ENCODE measurements around the gene DPEP1. TPM values are rescaled to one million over a fixed set of nuclear protein-coding genes. Genes with fewer than 3 reads are reported as not detected.
A peak's percentile ranks its signal among the peaks of the same experiment; 100 is the strongest.

Gene DPEP1
- not detected for total RNA-seq
- not detected for polyA plus RNA-seq

DNA sequence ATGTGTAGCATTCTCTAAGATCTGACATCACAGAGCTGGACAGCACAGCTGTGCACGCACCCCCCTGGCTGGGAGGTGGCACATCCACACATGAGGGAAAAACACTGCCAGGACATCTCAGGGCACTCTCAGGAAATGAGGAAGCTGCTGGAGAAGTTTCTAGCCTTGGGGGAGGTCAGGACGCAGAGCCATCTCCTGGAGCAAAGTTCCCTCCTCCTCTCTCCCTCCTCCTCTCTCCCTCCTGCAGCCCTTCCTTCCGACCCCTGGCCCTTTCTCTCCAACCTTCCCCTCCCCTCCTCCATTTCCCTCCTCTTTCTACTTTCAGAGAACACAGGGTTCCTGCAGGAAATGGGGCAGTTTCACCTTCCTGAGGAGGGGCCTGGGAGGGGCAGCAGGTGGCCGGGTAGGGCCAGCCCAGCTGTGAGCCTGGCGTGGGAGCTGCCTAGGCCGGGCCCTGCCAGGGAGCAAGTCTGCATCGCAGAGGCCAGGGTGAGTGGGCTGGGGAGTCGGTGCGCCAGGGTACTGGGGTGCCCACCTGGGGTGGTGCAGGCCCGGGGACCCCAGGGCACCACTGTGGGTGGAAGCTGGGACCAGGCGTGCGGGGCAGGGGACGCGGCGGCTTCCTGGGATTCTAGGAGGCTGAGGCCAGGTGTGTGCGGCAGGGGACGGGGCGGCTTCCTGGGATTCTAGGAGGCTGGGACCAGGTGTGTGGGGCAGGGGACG is at the start of gene DPEP1:
DPEP1 (plus strand) TSS at position 412 of the 723 bp plus-strand sequence. CDS start 16,769 bp downstream, outside the sequence.
- H3K27me3 Mint-ChIP-seq: peaks cover 3 to 6% of the 10 kb centered on the region in 2 donors
- CTCF ChIA-PET: no interaction called here
- no peak within 1 kb of the TSS for H3K4me3 Mint-ChIP-seq
- peaks cover 10 to 15% (median 13%) of the 10 kb centered on the region in 3 donors for H3K4me1 Mint-ChIP-seq
- Histone ChIP-seq H3K4me3 (ENCODE audit: low read length) (no peak within 1 kb of the TSS), H3K27ac (ENCODE audit: low read depth, low read length) (no peak within 1 kb of the TSS), H3K4me1 (ENCODE audit: insufficient read depth, low read length) (peaks cover 7% of the 10 kb centered on the region), H3K27me3 (ENCODE audit: insufficient read depth, low read length, poor library complexity, severe bottlenecking) (no peaks in the 10 kb centered on the region), H3K9me3 (ENCODE audit: low read length) (no peaks in the 10 kb centered on the region), H3K36me3 (ENCODE audit: insufficient read depth, low read length) (no peaks in the 10 kb centered on the region)
- no peaks in the 10 kb centered on the region for H3K36me3 Mint-ChIP-seq
- POLR2A ChIA-PET: no interaction called here
- H3K9me3 Mint-ChIP-seq: peaks cover 0 to 5% (median 0%) of the 10 kb centered on the region in 5 donors
- DNase-seq: no peak
- peak within 1 kb of the TSS in 2 of 8 donors; percentile 23 to 87 for H3K27ac Mint-ChIP-seq

DNA sequence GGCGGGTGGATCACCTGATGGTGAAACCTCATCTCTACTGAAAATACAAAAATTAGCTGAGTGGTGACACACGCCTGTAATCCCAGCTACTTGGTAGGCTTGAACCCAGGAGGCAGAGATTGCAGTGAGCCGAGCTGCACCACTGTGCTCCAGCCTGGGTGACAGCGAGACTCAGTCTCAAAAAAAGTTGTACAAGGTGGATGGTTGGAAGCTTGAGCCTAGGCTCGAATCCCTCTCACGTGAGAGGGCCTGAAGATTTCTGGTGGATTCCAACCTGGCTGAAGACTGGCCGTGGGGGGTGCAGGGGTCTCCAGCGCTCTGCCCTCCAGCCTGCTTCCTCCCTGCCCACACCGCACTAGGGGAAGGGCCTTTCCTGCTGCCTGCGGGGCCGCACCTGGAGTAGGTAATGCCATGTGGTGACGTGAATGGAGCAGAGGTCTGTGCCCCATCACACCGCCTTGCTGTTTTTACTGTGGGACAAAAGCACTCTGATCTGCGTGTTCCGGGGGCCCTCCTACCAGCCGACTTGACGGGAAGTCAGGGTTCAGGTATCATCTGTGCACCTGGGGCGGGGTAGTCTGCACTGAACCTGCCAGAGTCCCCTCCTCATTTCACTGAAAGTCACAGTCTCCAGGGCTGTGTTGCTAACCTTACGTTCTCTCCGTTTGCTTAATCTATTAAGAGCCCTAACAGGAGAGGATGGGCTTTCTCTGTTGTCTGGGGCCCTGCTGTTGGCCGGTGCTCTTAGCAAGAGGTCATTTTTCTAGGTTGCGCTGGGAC is 48.8 kb upstream of the DPEP1 start:
- no peak for DNase-seq
- H3K36me3 Mint-ChIP-seq: peaks cover 14 to 52% (median 17%) of the 10 kb centered on the region in 3 donors
- ChIA-PET POLR2A (interaction anchor here (0.6 kb wide), 1 partner anchor 42 kb away, joined by 3 read pairs; no protein-coding TSS in a partner anchor), CTCF (interaction anchor here (1.1 kb wide), 1 partner anchor 77 kb away, joined by 3 read pairs; no protein-coding TSS in a partner anchor)
- peak overlapping the region in 7 of 8 donors; percentile 18 to 100 (median 76) for H3K27ac Mint-ChIP-seq
- no peaks in the 10 kb centered on the region for H3K27me3 Mint-ChIP-seq
- peaks cover 49 to 64% (median 54%) of the 10 kb centered on the region in 3 donors for H3K4me1 Mint-ChIP-seq
- H3K4me3 Mint-ChIP-seq: peak overlapping the region; percentile 23 to 99 (median 57)
- Histone ChIP-seq H3K27ac (ENCODE audit: low read depth, low read length) (no peak overlapping the region), H3K4me1 (ENCODE audit: insufficient read depth, low read length) (peaks cover 50% of the 10 kb centered on the region), H3K9me3 (ENCODE audit: low read length) (no peaks in the 10 kb centered on the region), H3K36me3 (ENCODE audit: insufficient read depth, low read length) (peaks cover 39% of the 10 kb centered on the region), H3K4me3 (ENCODE audit: low read length) (no peak overlapping the region), H3K27me3 (ENCODE audit: insufficient read depth, low read length, poor library complexity, severe bottlenecking) (no peaks in the 10 kb centered on the region)
- H3K9me3 Mint-ChIP-seq: no peaks in the 10 kb centered on the region

DNA sequence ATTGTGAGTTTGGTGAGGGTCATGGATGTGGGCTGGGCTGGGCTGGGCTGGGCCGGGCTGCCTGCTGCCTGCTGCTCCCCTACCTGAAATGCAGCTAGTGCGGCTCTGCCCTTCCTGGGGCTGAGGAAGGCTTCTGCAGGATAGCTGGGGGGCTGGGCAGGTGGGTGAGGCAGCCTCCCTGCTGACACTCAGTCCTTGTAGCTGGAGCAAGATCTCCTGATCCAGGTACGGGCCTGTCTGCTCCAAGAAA is 48.3 kb upstream of the DPEP1 start:
- H3K4me3 Mint-ChIP-seq: peak overlapping the region in 6 of 7 donors; percentile 48 to 77 (median 64)
- no peak overlapping the region for H3K4me3 ChIP-seq (ENCODE audit: low read length)

DNA sequence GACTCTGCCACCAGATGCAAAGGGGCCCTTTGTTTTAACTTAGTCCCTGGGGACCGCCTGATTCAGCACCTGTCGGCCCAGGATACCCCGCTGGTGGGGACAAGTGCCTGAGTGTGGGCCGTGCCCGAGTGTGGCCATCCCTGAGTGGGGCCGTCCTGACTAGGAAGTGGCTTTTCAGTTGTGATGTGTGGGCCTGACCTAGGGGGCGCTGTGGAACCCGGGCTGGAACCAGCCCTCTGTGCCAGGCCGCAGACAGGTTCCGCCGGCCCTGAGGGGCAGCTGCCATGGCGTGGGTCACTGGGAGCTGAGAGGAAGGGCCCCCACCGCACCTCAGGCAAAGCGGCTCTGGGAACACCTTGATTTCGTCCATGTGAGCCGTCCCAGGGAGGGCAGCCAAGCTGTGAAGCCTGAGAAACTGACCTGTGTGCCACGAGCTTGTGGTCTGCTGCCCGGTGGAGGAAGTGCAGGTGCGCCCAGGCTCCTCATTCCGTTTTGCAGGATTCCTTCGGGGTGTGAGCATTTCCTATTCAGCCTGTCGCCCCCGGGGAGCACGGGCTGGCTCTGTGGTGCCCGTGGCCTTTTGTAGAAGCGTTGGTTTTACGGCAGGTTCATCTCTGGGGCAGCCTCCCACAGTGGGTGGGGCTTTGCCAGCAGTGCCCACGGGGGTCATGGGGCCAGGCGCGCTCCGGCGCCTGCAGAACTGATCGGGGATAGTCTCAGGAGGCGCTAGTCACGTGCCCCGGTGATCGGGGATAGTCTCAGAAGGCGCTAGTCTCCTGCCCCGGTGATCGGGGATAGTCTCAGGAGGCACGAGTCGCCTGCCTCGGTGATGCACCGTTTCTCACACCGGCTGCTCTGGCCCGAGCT is 47.7 kb upstream of the DPEP1 start:
- ChIA-PET POLR2A (interaction anchor here (0.6 kb wide), 1 partner anchor 41 kb away, joined by 3 read pairs; no protein-coding TSS in a partner anchor), CTCF (interaction anchor here (0.7 to 1.3 kb wide), 2 partner anchors 11 to 76 kb away, joined by 3 to 4 read pairs; no protein-coding TSS in a partner anchor)
- Mint-ChIP-seq H3K4me1 (peaks cover 44 to 55% (median 52%) of the 10 kb centered on the region in 3 donors), H3K36me3 (peaks cover 14 to 43% (median 17%) of the 10 kb centered on the region in 3 donors), H3K4me3 (peak overlapping the region; percentile 48 to 77 (median 70)), H3K27ac (peak overlapping the region; percentile 33 to 100 (median 64)), H3K27me3 (no peaks in the 10 kb centered on the region), H3K9me3 (no peaks in the 10 kb centered on the region)
- Histone ChIP-seq H3K36me3 (ENCODE audit: insufficient read depth, low read length) (peaks cover 39% of the 10 kb centered on the region), H3K9me3 (ENCODE audit: low read length) (no peaks in the 10 kb centered on the region), H3K4me1 (ENCODE audit: insufficient read depth, low read length) (peaks cover 50% of the 10 kb centered on the region), H3K27ac (ENCODE audit: low read depth, low read length) (no peak overlapping the region), H3K27me3 (ENCODE audit: insufficient read depth, low read length, poor library complexity, severe bottlenecking) (no peaks in the 10 kb centered on the region), H3K4me3 (ENCODE audit: low read length) (peak overlapping the region; percentile 41)
- DNase-seq: peak; percentile 29 to 62 (median 41)

More for the DNA sequence above, 48.3 kb upstream of the DPEP1 start:
- H3K4me1 ChIP-seq (ENCODE audit: insufficient read depth, low read length): peaks cover 50% of the 10 kb centered on the region
- no peaks in the 10 kb centered on the region for H3K27me3 Mint-ChIP-seq
- no peaks in the 10 kb centered on the region for H3K9me3 Mint-ChIP-seq
- peak overlapping the region in 3 of 8 donors; percentile 66 to 100 (median 76) for H3K27ac Mint-ChIP-seq
- H3K36me3 ChIP-seq (ENCODE audit: insufficient read depth, low read length): peaks cover 39% of the 10 kb centered on the region
- no peak overlapping the region for H3K27ac ChIP-seq (ENCODE audit: low read depth, low read length)
- H3K4me1 Mint-ChIP-seq: peaks cover 45 to 59% (median 52%) of the 10 kb centered on the region in 3 donors
- POLR2A ChIA-PET: interaction anchor here (0.6 kb wide), 1 partner anchor 42 kb away, joined by 3 read pairs; no protein-coding TSS in a partner anchor
- CTCF ChIA-PET: no interaction called here
- H3K9me3 ChIP-seq (ENCODE audit: low read length): no peaks in the 10 kb centered on the region
- H3K36me3 Mint-ChIP-seq: peaks cover 14 to 47% (median 17%) of the 10 kb centered on the region in 3 donors
- H3K27me3 ChIP-seq (ENCODE audit: insufficient read depth, low read length, poor library complexity, severe bottlenecking): no peaks in the 10 kb centered on the region
- DNase-seq: no peak

DNA sequence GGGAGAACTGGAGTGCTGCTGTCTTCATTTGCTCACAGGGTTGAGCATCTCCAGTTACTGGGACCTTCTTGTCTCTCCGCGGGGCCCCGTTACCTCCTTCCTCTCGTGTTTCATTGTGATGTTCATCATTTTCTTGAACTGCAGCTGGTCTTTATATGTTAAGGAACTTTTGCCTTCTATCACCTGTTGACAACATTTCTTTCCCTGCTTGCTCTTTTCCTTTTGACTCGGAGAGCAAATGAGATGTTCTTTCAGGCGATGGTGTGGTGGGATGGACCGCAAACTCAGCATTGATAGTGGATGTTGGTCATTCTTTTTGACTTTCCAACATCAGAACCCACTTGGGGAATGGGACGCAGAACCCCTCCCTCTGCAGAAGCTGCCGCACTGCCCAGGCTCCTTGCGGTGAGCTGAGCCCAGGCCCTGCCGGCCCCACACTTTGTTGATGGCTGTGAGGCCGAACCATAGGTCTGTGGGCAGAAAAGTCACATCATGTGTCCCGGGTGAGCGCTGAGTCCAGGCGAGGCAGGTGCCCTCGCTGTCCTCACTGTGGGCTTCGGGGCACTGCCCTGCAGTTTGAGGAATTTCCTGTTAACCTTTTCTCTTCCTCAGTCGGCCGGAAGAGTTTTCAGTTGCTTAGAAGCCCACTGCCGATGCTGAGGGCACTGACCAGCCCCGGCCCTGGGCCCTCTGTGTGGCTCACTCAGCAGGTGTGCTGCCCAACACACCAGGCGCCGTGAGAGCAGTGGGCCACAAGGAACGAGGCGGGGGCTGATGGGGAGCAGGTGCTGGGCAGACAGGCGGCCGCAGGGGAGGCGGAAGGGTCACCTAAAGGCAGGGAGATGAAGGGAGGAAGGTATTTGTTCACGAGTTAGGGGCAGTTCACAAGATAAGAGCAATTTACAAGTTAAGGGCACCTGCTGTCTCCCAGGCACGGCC is 45.5 kb upstream of the DPEP1 start:
- Mint-ChIP-seq H3K4me1 (peaks cover 29 to 46% (median 41%) of the 10 kb centered on the region in 3 donors), H3K36me3 (peaks cover 3 to 24% (median 8%) of the 10 kb centered on the region in 3 donors)
- POLR2A ChIA-PET: interaction anchor here (0.7 kb wide), 1 partner anchor 14 kb away, joined by 3 read pairs; no protein-coding TSS in a partner anchor

DNA sequence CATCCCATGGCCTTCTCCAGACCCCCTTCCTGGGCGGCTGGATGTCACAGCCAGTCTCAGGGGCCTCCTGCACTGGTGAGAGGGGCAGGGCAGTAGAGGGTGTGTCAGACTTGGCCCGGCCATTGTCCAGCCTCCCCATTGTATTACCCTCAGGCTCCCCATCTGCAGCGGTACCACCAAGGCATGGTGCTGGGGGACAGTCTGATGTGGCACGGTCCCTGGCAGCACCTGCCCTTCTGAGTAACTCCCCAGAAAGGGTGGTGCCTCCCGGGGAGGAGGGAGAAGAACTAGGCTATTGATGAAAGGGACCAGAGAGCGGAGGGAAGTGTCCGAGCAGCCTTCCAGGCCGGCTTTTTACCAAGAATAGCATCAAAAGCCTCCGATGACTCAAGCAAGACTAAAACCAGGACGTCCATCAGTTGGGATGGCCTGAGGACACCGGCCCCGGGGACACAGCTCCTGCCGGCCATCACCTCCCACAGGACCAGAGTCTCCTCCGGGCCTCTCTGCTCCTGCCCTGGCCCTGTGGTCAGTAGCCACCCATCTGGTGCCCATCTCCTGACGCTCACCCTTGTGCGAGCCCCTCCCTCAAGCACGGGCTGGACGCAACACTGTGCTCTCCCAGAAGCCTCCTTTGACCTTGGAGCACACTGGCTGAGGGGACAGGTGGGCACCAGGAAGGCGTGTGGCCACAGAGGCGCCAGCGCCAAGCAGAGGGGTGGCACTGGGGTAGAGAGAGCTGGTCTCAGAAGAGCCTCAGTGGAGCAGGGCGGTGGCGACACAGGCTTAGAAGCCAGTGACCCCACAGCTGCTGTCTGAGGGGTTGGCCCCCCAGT is 43.7 kb upstream of the DPEP1 start:
- peaks cover 3% of the 10 kb centered on the region for H3K36me3 ChIP-seq (ENCODE audit: insufficient read depth, low read length)
- H3K4me1 Mint-ChIP-seq: peaks cover 23 to 40% (median 23%) of the 10 kb centered on the region in 3 donors
- peaks cover 27% of the 10 kb centered on the region for H3K4me1 ChIP-seq (ENCODE audit: insufficient read depth, low read length)
- CTCF ChIA-PET: no interaction called here
- no peak overlapping the region for H3K27ac Mint-ChIP-seq
- no peaks in the 10 kb centered on the region for H3K9me3 ChIP-seq (ENCODE audit: low read length)
- peaks cover 8% of the 10 kb centered on the region for H3K27me3 ChIP-seq (ENCODE audit: insufficient read depth, low read length, poor library complexity, severe bottlenecking)
- POLR2A ChIA-PET: no interaction called here
- H3K4me3 ChIP-seq (ENCODE audit: low read length): no peak overlapping the region
- H3K4me3 Mint-ChIP-seq: no peak overlapping the region
- H3K9me3 Mint-ChIP-seq: no peaks in the 10 kb centered on the region
- peaks cover 8 to 21% of the 10 kb centered on the region in 2 donors for H3K27me3 Mint-ChIP-seq
- no peak overlapping the region for H3K27ac ChIP-seq (ENCODE audit: low read depth, low read length)
- H3K36me3 Mint-ChIP-seq: peaks cover 0 to 6% (median 2%) of the 10 kb centered on the region in 3 donors
- DNase-seq: no peak

More for the DNA sequence above, 45.5 kb upstream of the DPEP1 start:
- CTCF ChIA-PET: no interaction called here
- H3K27ac Mint-ChIP-seq: peak overlapping the region in 2 of 8 donors; percentile 18 to 61
- DNase-seq: no peak
- H3K4me3 ChIP-seq (ENCODE audit: low read length): no peak overlapping the region
- H3K27me3 Mint-ChIP-seq: peaks cover 5 to 9% of the 10 kb centered on the region in 2 donors
- no peaks in the 10 kb centered on the region for H3K27me3 ChIP-seq (ENCODE audit: insufficient read depth, low read length, poor library complexity, severe bottlenecking)
- H3K36me3 ChIP-seq (ENCODE audit: insufficient read depth, low read length): peaks cover 21% of the 10 kb centered on the region
- H3K4me3 Mint-ChIP-seq: peak overlapping the region in 1 of 7 donors; percentile 62
- no peaks in the 10 kb centered on the region for H3K9me3 ChIP-seq (ENCODE audit: low read length)
- peaks cover 33% of the 10 kb centered on the region for H3K4me1 ChIP-seq (ENCODE audit: insufficient read depth, low read length)
- no peaks in the 10 kb centered on the region for H3K9me3 Mint-ChIP-seq
- no peak overlapping the region for H3K27ac ChIP-seq (ENCODE audit: low read depth, low read length)
